T-helper 2 cell treated with Interferon-gamma antibody and Interleukin-4, amounts not matched to agents 100 ng/mL and 5 ng/mL, for 36 hours (primary cell): ENCODE results near the gene ZFYVE26. TPM values are rescaled to one million over a fixed set of nuclear protein-coding genes. Genes with fewer than 3 reads are reported as not detected.

Source experiments
- intact Hi-C: fragments of 100-400 bp; cut with micrococcal nuclease; formaldehyde crosslinking; loops from one replicate; pipeline ENCODE4 v1.15.1; 2023
- total RNA-seq: library from RNA; stranded (reverse); gene quantifications from 2 replicates; pipeline ENCODE4 v1.2.3, GENCODE V29; 2022

Gene ZFYVE26
- total RNA-seq, 1 donor from 2014 or later, result 19.3 TPM

DNA sequence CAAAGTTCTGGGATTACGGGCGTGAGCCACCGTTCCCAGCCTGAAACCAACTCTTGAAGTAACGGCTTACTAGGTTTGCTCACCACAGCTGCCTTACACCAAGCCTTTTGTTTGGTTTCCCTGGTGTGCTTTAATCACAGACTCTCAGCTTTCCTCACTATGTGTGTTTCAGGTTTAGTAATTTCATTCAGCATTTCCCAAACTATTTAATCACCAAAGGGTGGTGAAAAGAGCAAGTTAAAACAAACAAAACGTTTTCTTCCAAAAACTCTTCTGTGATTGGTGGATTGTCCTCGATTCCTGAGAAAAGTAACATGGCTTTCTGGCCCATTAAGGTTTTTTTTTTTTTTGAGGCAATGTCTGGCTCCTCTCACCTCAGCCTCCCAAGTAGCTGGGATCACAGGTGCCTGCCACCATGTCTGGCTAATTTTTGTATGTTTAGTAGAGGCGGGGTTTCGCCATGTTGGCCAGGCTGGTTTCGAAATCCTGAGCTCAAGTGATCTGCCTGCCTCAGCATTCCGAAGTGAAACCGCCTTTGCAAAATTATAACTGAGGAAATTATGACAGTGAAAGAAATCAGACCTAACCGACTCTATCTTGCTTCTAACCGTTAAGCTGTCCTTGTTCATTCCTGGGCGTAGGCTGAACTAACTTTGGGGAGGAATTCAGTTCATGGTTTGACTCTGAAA lies 1.5 kb upstream of the ZFYVE26 start:
- intact Hi-C loops, result loop anchor here (5.0 to 10.0 kb wide), 3 partner anchors 203 to 999 kb away; partner anchors contain the start of gene ARG2

DNA sequence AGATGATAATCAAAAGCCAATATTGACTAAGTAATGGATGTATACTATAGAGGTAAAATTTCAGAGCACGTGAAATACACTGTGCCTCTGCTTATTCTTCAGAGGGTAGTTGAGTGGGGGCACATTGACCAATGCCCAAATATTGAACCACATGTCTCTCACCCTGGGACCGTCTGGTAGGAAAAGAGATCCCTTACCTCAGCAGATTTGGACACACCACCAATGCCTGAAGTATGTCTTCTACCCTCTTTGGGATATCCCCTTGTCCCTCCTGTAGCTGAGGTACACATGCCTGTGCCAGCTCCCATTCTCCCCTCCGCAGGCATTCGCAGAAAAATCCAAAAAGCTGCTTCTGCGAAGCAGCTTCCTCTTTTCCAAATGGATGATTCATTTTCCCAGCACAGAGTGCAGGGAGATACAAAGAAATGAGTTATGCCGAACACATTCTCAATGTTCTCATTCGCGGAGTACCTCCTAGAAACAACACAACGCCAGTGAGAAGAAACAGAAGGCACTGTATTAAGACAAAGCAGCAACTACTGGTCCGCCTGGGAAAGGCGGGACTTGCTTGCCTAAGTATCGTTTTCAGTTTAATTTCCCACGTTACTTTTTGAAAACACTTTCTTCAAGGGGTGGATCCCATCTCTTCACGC lies 691 bp downstream of the ZFYVE26 start:
- intact Hi-C loops, result loop anchor here (1.0 to 10.0 kb wide), 7 partner anchors 120 to 1002 kb away; partner anchors contain the start of genes ARG2, ATP6V1D, RDH11 and VTI1B

DNA sequence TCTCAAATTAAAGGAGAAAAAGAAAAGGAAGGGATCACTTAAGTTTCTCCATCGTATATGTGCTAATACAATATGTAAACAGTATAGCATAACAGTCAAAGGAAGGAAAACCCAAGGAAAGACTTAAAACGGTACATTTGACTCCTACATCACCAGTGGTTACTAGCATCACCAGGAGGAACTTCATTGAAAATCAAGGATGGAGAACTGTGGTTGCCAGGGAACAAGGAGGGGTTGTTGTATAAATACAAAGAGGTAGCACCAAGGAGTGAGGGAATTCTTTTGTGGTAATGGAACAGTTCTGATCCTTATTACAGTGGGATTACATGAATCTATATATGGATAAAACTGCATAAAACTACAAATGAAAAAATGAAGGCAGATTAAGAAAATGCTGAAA lies 1.6 kb downstream of the ZFYVE26 start:
- intact Hi-C loops, result loop anchor here (5.0 to 10.0 kb wide), 3 partner anchors 200 to 1002 kb away; partner anchors contain the start of gene ARG2

DNA sequence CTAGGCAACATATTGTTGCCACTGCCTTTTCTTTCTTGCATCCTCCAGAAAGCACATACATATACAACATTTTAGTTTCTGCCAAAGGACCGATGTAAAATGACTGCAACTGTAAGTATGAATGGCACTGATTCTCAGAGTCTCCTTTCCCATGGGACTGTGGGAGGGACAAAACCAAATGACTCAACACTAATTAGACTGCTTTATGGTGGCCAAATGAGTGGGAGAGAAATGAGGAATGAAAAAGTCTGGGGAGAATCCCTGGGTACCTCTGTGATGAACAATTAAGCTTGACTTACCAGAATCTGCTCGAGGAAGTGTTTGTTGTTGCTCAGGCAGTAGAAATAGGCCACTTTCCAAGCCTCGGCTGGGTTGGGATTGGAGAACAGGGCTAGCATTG lies 10.1 kb downstream of the ZFYVE26 start:
- intact Hi-C loops, result no loop called here

DNA sequence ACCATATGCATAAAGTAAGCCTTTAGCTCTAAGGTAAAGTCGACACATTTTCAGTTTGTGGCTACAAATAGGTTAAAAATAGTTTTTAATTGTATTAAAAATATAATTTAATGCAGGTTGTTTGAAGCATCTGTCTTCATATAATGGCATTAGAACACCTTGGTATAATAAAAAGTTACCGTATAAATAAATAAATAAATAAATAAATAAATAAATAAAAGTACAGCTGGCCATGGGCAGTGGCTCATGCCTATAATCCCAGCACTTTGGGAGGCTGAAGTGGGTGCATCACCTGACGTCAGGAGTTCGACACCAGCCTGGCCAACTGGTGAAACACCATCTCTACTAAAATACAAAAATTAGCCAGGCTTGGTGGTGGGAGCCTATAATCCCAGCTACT lies 15.6 kb downstream of the ZFYVE26 start:
- intact Hi-C loops, result no loop called here

DNA sequence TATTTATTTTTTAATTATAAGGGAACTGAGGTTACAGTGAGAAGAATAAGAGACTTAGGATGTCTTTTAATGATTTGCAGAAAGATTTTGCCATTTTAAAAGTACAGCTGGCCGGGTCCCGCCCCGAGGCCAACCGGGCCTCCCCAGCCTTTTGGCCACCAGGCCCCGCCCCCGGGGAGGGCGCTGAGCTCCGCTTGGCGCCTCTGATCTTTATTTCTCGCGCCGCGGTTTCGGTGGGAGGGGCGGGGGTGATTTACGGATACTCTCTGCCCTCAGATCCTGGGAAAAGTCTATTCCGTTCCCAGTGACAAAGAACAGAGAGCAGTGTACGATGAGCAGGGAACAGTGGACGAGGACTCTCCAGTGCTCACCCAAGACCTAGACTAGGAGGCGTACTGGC lies 17.7 kb downstream of the ZFYVE26 start:
- intact Hi-C loops, result no loop called here

DNA sequence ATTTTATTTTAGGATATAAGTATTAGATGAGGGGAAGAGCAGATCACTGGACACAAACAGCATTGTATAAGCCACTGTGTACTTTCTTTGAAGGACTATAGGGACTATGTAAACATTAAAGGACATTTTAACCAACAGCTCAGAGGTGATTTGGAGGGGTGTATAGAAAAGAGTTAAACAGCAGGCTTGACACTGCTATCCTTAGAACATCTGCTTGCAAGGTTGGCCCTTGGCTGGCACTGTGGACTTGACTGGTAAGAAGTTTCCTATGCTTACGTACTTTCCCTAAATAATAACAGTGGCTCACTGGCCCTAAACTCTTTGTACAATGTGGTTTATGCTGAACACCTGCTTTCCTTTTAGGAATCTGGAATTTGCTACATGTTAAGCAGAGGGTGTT lies 28.7 kb downstream of the ZFYVE26 start:
- intact Hi-C loops, result no loop called here

DNA sequence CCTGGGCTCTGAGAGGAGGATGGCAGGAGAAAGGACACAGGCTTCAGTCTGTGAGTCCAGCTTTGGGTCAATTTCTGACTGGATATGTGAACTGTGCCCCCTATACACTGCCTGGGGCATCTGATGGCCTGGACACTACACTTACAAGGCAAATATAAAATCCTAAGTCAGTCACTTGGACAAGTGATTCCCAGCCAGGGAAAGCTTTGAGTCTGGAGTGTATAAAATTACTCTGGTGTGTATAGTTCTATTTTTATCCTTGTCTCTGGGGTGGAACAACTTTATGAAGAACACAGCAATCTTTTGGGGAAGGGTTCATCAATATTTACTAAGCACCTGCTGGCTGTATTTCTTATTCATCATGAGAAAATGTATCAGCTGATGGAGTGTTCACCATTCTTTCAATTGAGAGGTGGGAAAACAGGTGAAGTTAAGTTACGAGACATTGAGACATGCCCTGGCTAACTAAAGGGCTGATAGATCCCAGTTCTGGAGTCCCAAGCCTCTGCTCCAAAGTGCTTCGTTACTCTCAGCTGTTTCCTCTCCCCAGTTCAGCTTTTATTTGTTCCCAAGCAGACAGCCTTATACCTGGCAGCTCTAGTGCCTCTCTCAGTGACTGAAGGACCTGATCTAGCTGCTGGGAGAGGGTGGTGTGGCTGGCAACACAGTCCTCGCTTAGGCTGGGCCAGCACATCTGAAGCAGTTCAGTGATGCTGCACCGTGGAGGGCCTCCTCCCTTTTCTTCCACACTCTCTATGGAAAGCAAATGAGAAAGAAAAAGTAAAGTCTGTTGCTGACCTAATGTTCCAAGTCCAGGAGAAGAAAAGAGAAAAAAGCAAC lies 30.9 kb downstream of the ZFYVE26 start:
- intact Hi-C loops, result no loop called here

DNA sequence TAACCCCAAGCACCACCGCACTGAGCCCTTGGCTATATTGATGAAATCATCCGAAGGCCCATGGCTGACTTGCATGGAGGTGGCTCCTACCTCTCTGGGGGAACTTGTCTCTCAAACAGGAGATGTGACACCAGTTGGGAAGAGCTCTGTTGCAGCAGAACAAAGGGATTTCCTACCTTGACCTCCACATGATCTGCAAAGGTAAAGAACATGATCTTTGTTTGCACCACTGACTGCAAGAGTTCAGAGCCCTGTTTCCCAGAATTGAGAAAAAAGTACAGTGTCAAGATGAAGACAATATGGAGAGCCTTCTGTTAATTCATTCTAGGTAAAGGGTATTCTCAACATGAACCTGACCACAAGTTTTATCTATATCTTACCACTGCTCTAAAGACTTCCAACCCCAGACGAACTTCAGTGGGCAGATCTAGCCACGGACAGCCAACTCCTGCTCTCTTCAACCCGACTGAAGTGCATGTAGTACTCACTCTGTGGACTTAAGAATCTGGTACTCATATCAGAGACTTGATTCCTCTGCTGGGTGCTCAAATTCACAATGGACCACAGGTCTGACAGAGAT lies 32.1 kb downstream of the ZFYVE26 start:
- intact Hi-C loops, result no loop called here

DNA sequence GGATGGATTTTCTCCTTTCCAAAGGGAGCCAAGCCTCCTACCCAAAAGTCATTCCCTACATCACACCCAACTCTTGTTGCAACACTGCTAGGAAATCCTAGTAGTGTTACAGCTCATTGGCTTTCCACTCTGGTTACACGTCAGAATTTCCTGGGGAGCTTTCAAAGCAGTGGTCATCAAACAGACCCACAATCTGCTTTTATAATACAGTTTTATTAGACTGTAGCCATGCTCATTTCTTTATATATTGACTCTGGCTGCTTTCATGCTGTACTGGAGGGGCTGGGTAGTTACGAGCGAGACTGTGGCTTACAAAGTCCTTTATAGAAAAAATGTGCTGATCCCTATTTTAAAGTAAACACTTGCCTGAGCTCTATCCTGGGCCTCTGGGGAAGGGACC lies 34.3 kb downstream of the ZFYVE26 start:
- intact Hi-C loops, result no loop called here

DNA sequence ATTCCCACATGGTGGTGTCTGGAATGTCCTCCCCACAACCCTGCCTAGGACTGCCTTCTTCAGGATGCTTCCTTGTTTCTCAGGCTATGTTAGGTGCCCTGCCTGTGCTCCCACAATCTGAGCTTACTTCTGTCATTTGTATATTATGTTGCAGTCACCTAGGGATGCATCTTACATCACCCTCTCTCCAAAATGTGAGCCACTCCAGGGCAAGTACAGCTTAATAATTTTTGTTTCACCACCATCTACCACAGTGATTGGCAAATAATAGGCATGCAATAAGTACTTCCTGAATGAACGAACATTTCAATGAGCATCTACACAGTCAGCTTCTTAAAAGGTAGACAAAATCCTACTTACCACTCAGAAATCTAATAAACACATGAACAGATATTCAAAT lies 37.6 kb downstream of the ZFYVE26 start:
- intact Hi-C loops, result no loop called here

DNA sequence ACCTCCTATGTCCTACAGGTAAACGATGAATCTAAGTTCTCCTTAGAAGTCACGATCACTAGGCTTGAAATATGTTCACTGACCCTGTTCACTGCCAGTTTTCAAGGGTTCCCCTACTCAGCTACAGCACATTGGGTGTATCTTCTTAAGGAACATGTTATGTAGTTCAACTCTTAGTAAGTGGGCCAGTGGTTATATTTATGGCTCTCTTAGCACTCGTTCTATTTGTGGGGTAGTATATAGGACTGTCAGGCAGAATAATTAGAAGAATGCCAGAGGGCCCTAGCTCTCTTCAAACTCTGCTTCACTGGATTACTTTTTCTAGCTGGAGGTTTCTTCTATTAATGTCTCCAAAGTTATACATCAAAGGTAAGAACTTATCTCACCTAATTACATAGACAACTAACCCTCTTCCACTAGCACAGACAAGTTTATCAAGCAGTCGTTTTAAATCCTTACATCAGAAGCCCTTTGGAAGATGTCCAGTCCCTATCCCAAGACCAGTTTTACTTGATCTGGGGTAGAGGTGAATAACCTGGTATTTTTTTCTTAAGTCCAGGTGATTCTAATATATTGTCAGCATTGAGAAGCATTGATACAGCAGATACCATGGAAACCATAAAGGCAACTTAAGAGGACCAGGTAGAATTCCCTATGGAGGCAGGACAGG lies 39.6 kb downstream of the ZFYVE26 start:
- intact Hi-C loops, result no loop called here

DNA sequence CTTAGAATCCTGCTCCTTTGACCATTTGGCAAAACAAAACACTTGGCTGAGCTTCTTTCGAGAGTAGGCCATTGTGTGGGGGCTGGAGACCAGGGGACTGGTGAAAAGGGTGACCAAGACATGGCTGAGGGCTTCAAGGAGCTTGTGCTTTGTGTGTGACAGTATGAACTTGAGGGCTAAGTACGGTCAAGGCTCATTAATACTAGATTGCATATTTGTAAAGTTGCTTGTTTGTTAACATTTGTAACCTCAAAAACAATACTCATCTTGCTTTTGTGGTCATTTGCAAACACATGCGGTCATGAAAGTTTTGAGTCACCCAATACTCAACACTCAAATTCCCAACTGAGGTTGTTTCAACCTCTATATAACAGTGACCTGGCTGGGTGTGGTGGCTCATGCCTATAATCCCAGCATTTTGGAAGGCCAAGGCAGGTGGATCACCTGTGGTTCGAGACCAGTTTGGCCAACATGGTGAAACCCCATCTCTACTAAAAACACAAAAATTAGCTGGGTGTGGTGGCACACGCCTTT lies 42.5 kb downstream of the ZFYVE26 start:
- intact Hi-C loops, result no loop called here

DNA sequence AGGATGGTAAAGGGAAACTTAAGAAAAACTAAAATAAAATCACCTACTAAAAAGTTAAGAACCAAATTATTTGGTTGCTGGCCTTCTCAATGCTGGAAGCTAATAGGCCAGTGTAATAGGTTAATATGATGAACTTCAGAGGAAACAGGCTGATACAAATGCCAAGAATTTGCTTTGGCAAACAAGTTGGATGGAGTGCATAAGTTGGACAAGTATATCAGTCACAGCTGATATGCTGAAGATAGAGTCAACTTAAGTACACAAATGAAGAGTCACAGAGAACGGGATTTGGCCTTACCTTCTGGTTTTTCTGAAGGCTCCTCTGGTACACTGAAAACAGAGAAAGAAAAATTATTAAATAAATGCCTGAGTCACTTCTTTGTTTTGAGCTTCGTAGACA lies 48.2 kb downstream of the ZFYVE26 start:
- intact Hi-C loops, result no loop called here

DNA sequence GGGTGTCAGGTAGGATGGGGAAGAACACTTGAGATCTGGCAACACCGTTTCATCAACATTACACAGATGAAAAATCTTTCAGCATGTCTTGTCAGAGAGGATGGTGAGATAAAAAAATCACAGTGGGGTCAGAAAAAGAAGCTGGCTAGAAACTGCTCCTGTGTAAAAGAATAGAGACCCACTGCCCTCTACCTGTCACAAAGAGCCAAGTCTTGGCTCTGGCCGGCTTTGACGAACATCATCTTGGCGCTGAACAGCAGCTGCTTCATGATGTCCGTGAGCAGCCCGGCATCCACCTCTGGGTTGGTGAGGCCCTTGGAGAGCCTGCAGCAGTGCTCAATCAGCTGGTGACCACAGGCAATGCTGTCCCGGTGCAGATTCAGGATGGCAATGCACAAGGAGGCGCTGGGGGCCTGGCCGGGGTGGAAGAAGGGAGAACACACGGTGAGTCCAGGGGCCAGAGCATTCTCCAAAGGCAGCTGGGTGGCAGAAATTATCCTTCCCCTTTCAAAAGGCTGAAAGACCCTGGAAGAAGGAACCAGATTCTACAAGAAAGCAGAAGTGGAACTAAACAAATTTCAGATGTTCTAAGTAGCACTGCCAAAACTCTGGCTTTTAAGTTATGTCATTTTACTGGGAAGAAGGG lies 50.2 kb downstream of the ZFYVE26 start:
- intact Hi-C loops, result no loop called here

DNA sequence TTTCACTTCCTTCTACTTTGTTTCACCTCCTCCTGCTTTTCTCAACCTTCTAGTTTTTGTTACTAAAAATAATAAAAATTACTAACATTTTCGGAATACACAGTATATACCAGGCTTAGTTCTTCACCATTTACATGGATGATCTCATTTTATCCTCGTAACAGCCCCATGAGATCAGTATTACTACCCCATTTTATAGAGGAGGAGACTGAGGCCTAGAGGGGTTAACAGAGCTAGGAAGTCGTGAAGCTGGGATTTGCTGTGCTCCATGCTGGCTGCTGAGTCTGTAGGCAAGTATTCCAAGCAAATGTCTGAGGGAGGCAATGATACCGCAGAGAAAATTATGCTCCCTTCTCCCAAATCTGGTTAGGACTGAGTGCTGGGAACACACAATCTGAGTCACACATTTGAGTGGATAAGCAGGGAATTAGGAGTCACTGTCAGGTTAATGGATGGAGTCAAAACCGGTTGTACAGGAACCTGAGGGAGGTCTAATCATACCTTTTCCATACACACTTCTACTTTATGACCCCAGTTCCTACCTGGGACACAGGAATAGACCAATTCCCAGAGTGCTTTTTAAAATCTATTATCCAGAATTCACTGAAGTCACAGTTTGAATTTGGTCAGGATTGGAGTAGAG lies 51.1 kb downstream of the ZFYVE26 start:
- intact Hi-C loops, result no loop called here

DNA sequence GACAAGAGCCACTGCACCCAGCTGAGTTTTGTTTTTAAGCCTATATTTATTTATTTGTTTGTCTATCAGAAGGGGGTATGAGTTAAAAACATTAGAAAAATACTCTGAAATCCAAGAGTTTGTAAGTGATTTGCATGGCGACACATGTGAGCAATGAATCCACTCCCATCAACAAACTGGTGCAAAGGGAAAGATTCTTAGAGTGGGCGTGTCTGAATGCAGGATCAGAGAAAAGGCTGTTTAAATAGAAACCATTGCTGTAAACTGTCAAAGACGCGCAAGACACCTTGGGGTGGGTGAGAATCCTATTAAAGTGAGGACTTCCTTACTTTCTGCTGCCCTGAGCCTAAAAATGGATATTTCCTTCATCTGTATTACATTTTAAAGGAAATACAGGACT lies 51.9 kb downstream of the ZFYVE26 start:
- intact Hi-C loops, result no loop called here

DNA sequence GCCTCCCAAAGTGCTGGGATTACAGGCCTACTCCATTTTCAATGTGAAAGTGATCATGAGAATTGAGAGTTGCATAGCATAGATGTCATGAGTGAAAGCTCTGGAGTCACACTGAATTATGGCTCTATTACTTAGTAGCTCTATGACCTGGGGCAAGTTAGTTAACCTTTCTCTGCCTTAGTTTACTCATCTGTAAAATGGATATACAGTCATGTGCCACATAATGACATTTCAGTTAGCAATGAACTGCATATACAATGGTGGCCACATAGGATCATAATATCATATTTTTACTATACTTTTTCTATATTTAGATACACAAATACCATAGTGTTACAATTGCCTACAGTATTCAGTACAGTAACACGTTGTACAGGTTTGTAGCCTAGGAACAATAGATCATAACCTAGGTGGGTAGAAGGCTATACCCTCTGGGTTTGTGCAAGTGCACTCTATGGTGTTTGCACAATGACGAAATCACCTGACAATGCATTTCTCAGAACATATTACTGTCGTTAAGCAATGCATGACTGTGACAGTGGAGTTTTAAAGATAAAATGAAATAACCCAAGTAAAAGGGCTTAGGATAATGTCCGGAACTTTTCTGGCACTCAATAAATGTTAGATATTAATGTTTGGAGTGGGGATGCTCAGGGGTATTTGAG lies 53.1 kb downstream of the ZFYVE26 start:
- intact Hi-C loops, result no loop called here

DNA sequence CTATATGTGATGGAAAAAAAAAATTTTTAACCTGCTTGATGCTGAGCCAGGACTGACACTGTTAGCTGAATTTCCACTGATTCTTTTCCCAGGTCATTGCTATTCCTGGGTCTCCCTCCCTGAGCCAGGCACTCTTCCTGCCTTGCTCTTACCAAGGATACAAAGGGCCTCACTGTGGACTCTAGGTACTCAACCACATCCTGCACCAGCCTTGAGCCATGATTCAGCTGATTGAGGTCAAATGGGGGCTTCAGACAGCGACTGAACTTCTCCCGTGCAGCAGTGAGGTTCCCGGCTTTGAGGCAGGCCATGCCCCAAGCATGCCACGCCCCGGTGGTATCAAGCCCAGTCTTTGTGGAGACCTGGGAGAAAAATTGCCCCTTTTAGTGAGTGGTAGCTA lies 54.3 kb downstream of the ZFYVE26 start:
- intact Hi-C loops, result no loop called here
